ENCODE data around the gene SRSF4.

DNA sequence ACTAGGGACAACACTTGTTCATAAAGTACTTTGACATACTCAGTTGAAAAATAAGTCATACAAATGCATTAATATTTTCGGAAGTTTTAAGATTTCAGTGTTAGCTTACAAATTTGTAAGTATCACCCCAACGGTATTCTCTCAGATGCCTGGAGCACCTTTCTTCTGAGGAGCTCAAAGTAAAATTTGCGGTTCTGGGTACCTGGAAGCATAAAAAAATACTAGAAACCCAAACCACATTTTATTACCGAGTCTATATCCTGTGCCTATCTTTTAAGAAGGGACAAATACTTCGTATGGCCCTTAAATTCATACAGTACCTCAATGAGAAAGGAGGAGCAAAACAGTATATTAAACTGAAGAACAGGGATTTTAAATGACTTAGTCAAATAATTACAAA, 10.2 kb downstream of the SRSF4 start:
- TF ChIP-seq, protein P1, sequence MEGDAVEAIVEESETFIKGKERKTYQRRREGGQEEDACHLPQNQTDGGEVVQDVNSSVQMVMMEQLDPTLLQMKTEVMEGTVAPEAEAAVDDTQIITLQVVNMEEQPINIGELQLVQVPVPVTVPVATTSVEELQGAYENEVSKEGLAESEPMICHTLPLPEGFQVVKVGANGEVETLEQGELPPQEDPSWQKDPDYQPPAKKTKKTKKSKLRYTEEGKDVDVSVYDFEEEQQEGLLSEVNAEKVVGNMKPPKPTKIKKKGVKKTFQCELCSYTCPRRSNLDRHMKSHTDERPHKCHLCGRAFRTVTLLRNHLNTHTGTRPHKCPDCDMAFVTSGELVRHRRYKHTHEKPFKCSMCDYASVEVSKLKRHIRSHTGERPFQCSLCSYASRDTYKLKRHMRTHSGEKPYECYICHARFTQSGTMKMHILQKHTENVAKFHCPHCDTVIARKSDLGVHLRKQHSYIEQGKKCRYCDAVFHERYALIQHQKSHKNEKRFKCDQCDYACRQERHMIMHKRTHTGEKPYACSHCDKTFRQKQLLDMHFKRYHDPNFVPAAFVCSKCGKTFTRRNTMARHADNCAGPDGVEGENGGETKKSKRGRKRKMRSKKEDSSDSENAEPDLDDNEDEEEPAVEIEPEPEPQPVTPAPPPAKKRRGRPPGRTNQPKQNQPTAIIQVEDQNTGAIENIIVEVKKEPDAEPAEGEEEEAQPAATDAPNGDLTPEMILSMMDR (IDR thresholded peaks at IDR 0.05; ENCODE audit: low read length) = no peak
- TF ChIP-seq EZH2 (IDR thresholded peaks at IDR 0.05; ENCODE audit: borderline replicate concordance, low read length) = no peak
